Peyer's patch (tissue), 4 donors: ENCODE measurements around the gene CDKL1. TPM values are rescaled to one million over a fixed set of nuclear protein-coding genes. Genes with fewer than 3 reads are reported as not detected.

Experiments used
- DNase-seq, 3 donors: peaks; one replicate each; pipeline ENCODE4 v3.0.0-alpha.2; 2017 to 2019
- H3K27ac ChIP-seq, 4 donors: fragments of 200-600 bp; sonication (generic); one replicate each; pipeline ENCODE4 v1.5.1; 2016 to 2019
- H3K27me3 ChIP-seq, 2 donors: fragments of 200-600 bp; sonication (generic); one replicate each; pipeline ENCODE4 v1.5.1; 2019
- H3K36me3 ChIP-seq, 3 donors: fragments of 200-600 bp; sonication (generic); one replicate each; pipeline ENCODE4 v1.5.1; 2016 to 2019
- H3K4me1 ChIP-seq, 4 donors: fragments of 200-600 bp; sonication (generic); one replicate each; pipeline ENCODE4 v1.5.1; 2016 to 2019
- H3K4me3 ChIP-seq, 4 donors: fragments of 200-600 bp; sonication (generic); 1 replicate in 3 of 4; 2 replicates in 1 of 4; pipeline ENCODE4 v1.5.1; 2016 to 2019; ENCODE audit warnings: mild to moderate bottlenecking in 1 of 4
- H3K9me3 ChIP-seq, 4 donors: fragments of 200-600 bp; sonication (generic); one replicate each; pipeline ENCODE4 v1.5.1; 2016 to 2019; ENCODE audit warnings: mild to moderate bottlenecking in 1 of 4
- POLR2A ChIP-seq, 2 donors: fragments of 450-650 bp; IDR thresholded peaks; one replicate each; pipeline ENCODE4 v1.5.1; 2017; ENCODE audit warnings: antibody characterized with exemption in 2 of 2, mild to moderate bottlenecking in 2 of 2, moderate library complexity in 2 of 2
- total RNA-seq, 4 donors: library from RNA; depleted of rRNA; stranded (reverse); fragments of >200 nt; gene quantifications; one replicate each; pipeline ENCODE4 v1.1.0, GENCODE V29; 2016
- TF ChIP-seq, protein P1 (sequence below), 6 experiments: fragments of 450-650 bp in 4 of 6; fragments of 200-600 bp in 2 of 6; sonication (generic) in 1 of 6; IDR thresholded peaks; one replicate each; pipeline ENCODE4 v1.5.1; 2017 to 2019; ENCODE audit warnings: antibody characterized with exemption in 6 of 6, mild to moderate bottlenecking in 3 of 6, moderate library complexity in 1 of 6

The CDKL1 gene
- total RNA-seq, 4 donors from 2014 or later: 11.3 to 20.4 (median 15.5) TPM

DNA sequence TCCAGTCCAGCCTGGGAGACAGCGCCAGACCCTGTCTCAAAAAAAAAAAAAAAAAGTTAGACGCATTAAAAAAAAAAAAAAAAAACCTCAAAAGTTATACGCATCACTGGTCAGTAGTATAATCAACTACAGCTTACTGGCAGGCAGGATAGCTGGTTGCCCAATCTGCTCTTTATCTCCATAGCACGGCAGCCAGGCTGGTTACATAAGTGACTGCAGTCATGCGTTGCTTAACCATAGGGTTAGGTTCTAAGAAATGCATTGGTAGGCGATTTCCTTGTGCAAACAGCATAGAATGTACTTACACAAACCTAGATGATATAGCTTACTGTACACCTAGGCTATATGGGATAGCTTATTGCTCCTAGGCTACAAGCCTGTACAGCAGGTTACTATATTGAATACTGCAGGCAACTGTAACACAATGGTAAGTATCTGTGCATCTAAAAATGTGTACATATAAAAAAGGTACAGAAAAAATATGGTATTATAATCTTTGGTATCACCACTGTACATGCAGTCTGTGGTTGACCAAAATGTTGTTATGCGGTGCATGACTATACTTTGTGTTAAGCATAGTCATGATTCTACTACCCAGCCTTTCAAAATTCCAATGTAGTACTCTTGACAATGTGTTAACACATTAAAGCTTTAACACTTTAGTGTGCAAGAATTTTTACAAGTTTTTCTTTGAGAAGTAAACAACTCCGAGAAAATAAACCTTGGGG is 92.8 kb downstream of the CDKL1 start:
- Histone ChIP-seq H3K9me3 (no peaks in the 10 kb centered on the region), H3K4me3 (no peak overlapping the region), H3K36me3 (no peaks in the 10 kb centered on the region), H3K27ac (no peak overlapping the region), H3K4me1 (no peaks in the 10 kb centered on the region), H3K27me3 (no peaks in the 10 kb centered on the region)
- no peak for TF ChIP-seq POLR2A (IDR thresholded peaks at IDR 0.05)
- TF ChIP-seq, protein P1, sequence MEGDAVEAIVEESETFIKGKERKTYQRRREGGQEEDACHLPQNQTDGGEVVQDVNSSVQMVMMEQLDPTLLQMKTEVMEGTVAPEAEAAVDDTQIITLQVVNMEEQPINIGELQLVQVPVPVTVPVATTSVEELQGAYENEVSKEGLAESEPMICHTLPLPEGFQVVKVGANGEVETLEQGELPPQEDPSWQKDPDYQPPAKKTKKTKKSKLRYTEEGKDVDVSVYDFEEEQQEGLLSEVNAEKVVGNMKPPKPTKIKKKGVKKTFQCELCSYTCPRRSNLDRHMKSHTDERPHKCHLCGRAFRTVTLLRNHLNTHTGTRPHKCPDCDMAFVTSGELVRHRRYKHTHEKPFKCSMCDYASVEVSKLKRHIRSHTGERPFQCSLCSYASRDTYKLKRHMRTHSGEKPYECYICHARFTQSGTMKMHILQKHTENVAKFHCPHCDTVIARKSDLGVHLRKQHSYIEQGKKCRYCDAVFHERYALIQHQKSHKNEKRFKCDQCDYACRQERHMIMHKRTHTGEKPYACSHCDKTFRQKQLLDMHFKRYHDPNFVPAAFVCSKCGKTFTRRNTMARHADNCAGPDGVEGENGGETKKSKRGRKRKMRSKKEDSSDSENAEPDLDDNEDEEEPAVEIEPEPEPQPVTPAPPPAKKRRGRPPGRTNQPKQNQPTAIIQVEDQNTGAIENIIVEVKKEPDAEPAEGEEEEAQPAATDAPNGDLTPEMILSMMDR (IDR thresholded peaks at IDR 0.05): no peak
- DNase-seq: peak in 1 of 3 donors; percentile 54

DNA sequence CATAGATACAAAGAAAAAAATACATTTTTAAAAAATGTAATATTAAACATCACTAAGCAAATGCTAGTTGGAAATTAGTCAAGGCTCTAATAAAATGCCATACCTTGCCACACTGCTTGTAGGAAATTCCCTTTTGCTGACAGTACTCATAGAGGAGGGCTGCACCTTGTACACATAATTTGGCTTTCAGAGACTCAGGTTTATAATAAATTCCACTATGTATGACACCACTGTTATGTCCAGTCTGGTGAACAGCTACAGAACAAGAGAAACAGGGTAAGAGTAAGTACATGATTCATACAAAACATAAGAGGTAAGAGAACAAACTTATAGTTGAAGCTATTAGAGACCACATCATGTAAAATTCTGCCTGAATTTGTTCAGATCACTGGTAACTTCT is 94.8 kb downstream of the CDKL1 start:
- H3K4me3 ChIP-seq: no peak overlapping the region
- TF ChIP-seq, protein P1 (IDR thresholded peaks at IDR 0.05): no peak
- TF ChIP-seq POLR2A (IDR thresholded peaks at IDR 0.05): no peak
- H3K27me3 ChIP-seq: no peaks in the 10 kb centered on the region

DNA sequence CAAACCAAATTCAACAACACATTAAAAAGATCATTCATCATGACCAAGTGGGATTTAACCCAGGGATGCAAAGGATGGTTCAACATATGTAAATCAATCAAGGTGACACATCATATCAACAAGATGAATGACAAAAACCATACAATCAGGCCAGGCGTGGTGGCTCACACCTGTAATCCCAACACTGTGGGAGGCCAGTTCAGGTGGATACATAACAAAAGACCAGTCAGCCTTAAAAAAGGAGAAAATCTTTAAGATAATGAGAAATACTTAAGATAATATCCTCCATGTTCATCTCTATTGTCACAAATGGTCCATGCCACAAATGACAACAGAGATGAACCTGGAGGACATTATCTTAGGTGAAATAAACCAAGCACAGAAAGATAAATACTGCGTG is 97.1 kb downstream of the CDKL1 start:
- Histone ChIP-seq H3K36me3 (no peaks in the 10 kb centered on the region), H3K9me3 (no peaks in the 10 kb centered on the region), H3K27me3 (no peaks in the 10 kb centered on the region), H3K27ac (no peak overlapping the region), H3K4me1 (no peaks in the 10 kb centered on the region), H3K4me3 (no peak overlapping the region)
- TF ChIP-seq, protein P1 (IDR thresholded peaks at IDR 0.05): no peak
- TF ChIP-seq POLR2A (IDR thresholded peaks at IDR 0.05): no peak
- DNase-seq: no peak

More for the DNA sequence above, 94.8 kb downstream of the CDKL1 start:
- DNase-seq: no peak
- Histone ChIP-seq H3K9me3 (no peaks in the 10 kb centered on the region), H3K4me1 (no peaks in the 10 kb centered on the region), H3K27ac (no peak overlapping the region), H3K36me3 (no peaks in the 10 kb centered on the region)

DNA sequence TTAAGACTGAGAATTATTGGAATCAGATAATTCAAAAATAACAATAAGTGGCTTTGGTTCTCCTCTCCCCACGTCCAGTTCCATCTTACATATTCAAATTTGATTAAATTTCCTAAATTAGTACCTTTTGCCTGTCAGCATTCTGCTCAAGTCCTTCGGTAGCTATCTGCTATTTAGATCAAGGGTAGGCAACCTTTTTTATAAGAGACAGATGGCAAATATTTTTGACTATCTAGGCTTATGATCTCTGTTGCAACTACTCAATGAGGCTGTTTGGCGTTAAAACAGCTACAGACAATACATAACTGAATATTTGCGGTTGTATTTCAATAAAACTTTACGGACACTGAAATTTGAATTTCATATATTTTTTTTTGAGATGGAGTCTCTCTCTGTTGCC is 106.4 kb downstream of the CDKL1 start:
- Histone ChIP-seq H3K27me3 (no peaks in the 10 kb centered on the region), H3K4me3 (no peak overlapping the region), H3K27ac (no peak overlapping the region), H3K4me1 (no peaks in the 10 kb centered on the region), H3K36me3 (no peaks in the 10 kb centered on the region), H3K9me3 (no peaks in the 10 kb centered on the region)
- DNase-seq: no peak
- TF ChIP-seq, protein P1 (IDR thresholded peaks at IDR 0.05): no peak
- TF ChIP-seq POLR2A (IDR thresholded peaks at IDR 0.05): no peak

DNA sequence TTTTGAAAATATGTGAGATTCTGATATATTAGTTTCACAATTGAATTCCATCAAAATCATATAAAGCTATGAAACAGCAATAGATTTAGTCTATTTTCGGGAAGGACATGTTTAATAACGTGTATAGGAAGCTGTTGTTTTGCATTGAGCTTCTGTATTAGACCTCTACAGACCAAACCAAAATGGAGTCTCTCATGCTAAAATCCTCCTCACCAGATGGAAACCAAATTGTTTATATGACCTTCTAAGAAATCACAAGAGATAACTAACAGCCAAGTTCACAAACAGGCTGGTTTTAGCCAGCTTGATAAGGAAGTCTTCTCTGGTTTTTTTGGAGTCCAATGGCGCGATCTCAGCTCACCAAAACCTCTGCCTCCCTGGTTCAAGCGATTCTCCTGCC is 108.5 kb downstream of the CDKL1 start:
- Histone ChIP-seq H3K9me3 (no peaks in the 10 kb centered on the region), H3K36me3 (no peaks in the 10 kb centered on the region), H3K4me1 (no peaks in the 10 kb centered on the region), H3K27ac (no peak overlapping the region), H3K4me3 (no peak overlapping the region), H3K27me3 (no peaks in the 10 kb centered on the region)
- no peak for DNase-seq
- TF ChIP-seq, protein P1 (IDR thresholded peaks at IDR 0.05): no peak
- TF ChIP-seq POLR2A (IDR thresholded peaks at IDR 0.05): no peak
